ENCODE results near the gene OSBPL2. TPM values are rescaled to one million over a fixed set of nuclear protein-coding genes. Genes with fewer than 3 reads are reported as not detected.

The OSBPL2 gene
- total RNA-seq, 1 experiment from 2014 or later = 36.9 TPM

- Histone ChIP-seq H3K4me1 (ENCODE audit: control insufficient read depth in 1 of 2, insufficient read depth in 2 of 2, low read length in 2 of 2) (no peaks in the 10 kb centered on the region), H3K27me3 (ENCODE audit: insufficient read depth, low read length) (no peaks in the 10 kb centered on the region), H2AFZ (ENCODE audit: low read depth, low read length, poor library complexity, severe bottlenecking) (no peak overlapping the region), H4K20me1 (ENCODE audit: insufficient read depth) (no peaks in the 10 kb centered on the region; the same call in 1 of the 2 replicates), H3K36me3 (ENCODE audit: control insufficient read depth in 1 of 2, insufficient read depth in 2 of 2, low read length in 2 of 2) (peaks cover 30 to 42% of the 10 kb centered on the region in 2 experiments; a peak in 3 of 4 replicates), H3K9ac (ENCODE audit: low read length) (no peak overlapping the region), H3K27ac (ENCODE audit: low read depth, low read length) (no peak overlapping the region), H3K79me2 (ENCODE audit: insufficient read depth, low read length) (peaks cover 5% of the 10 kb centered on the region; the same call in 1 of the 2 replicates), H3K4me3 (replicated peaks in 1 of 2; ENCODE audit: low read depth in 1 of 2, low read length in 2 of 2) (no peak overlapping the region), H3K4me2 (ENCODE audit: low read length) (no peak overlapping the region), H3K9me3 (ENCODE audit: control insufficient read depth in 1 of 2, insufficient read depth in 1 of 2, low read depth in 1 of 2, low read length in 2 of 2) (no peaks in the 10 kb centered on the region), H3K9me2 (ENCODE audit: insufficient read depth) (no peaks in the 10 kb centered on the region)
- ChIA-PET CTCF (no interaction called here), POLR2A (no interaction called here), RAD21 (ENCODE audit: low non-redundant PET in 1 of 2, low total read pairs in 2 of 2, uncharacterized antibody in 2 of 2, unreplicated experiment in 2 of 2) (no interaction called here)
- intact Hi-C loops (cut with micrococcal nuclease) = no loop called here
- BruUV-seq (replicated peaks) = no TSS peak
- DNase-seq (ENCODE audit: low read depth, low spot score) (no peak), ATAC-seq (no peak)
- TF ChIP-seq CEBPB (IDR thresholded peaks at IDR 0.05; ENCODE audit: low read depth) (no peak), CTCF (IDR thresholded peaks at IDR 0.05 in 2 of 3, conservative IDR thresholded peaks at IDR 0.05 in 1 of 3; ENCODE audit: borderline replicate concordance in 1 of 3, insufficient read depth in 1 of 3, low read depth in 2 of 3, low read length in 2 of 3) (no peak), EZH2phosphoT487 (IDR thresholded peaks at IDR 0.05; ENCODE audit: borderline replicate concordance) (no peak), RAD21 (IDR thresholded peaks at IDR 0.05; ENCODE audit: low read depth) (no peak), MAX (IDR thresholded peaks at IDR 0.05) (no peak), EZH2 (IDR thresholded peaks at IDR 0.05) (no peak), EGR1 (IDR thresholded peaks at IDR 0.05; ENCODE audit: low read depth) (no peak), ELF1 (IDR thresholded peaks at IDR 0.05; ENCODE audit: borderline replicate concordance, low read depth) (no peak), CBX3 (IDR thresholded peaks at IDR 0.05; ENCODE audit: low read depth) (no peak), SP1 (IDR thresholded peaks at IDR 0.05; ENCODE audit: low read depth) (no peak), ZFX (IDR thresholded peaks at IDR 0.05) (no peak), JUND (IDR thresholded peaks at IDR 0.05) (no peak), REST (IDR thresholded peaks at IDR 0.05; ENCODE audit: low read depth) (no peak)
These were observed 101.3 kb downstream of the OSBPL2 start for GRCh38 chr20:62339647-62340062.

Measured in HCT116 (cell line).